22Rv1 (cell line): Measurements from ENCODE around the gene LIMCH1.

Experiments
- H3K27ac ChIP-seq: fragments of 450-650 bp; 2 replicates; pipeline ENCODE4 v1.5.1; 2017
- CTCF ChIP-seq: fragments of 450-650 bp; IDR thresholded peaks from 2 replicates; pipeline ENCODE4 v1.5.1; 2017; ENCODE audit warnings: mild to moderate bottlenecking
- ZFX ChIP-seq: fragments of 450-650 bp; IDR thresholded peaks from 2 replicates; pipeline ENCODE4 v1.6.1; 2017; ENCODE audit warnings: antibody characterized with exemption, borderline replicate concordance

The LIMCH1 gene

GRCh38 chr4:41506130-41506529 is 31.8 kb upstream of the LIMCH1 start:
- no peak for TF ChIP-seq ZFX
- no peak for TF ChIP-seq CTCF
- H3K27ac ChIP-seq: no peak overlapping the region

- no peak for TF ChIP-seq ZFX
- no peak for TF ChIP-seq CTCF
- H3K27ac ChIP-seq: no peak overlapping the region
These were observed 30.5 kb upstream of the LIMCH1 start for GRCh38 chr4:41507291-41507947.

- TF ChIP-seq CTCF (no peak), ZFX (no peak)
- no peak overlapping the region for H3K27ac ChIP-seq
These were observed 28.5 kb upstream of the LIMCH1 start for GRCh38 chr4:41509451-41509866.

GRCh38 chr4:41510179-41510578 is 27.8 kb upstream of the LIMCH1 start:
- TF ChIP-seq ZFX (no peak), CTCF (no peak)

GRCh38 chr4:41512136-41512535 is 25.8 kb upstream of the LIMCH1 start:
- no peak overlapping the region for H3K27ac ChIP-seq
- TF ChIP-seq CTCF: no peak
- no peak for TF ChIP-seq ZFX

More at GRCh38 chr4:41510179-41510578, 27.8 kb upstream of the LIMCH1 start:
- no peak overlapping the region for H3K27ac ChIP-seq

GRCh38 chr4:41512596-41512995 is 25.4 kb upstream of the LIMCH1 start:
- TF ChIP-seq ZFX (no peak), CTCF (no peak)

GRCh38 chr4:41514169-41514568 is 23.8 kb upstream of the LIMCH1 start:
- TF ChIP-seq ZFX (no peak), CTCF (no peak)
- H3K27ac ChIP-seq: no peak overlapping the region

More at GRCh38 chr4:41512596-41512995, 25.4 kb upstream of the LIMCH1 start:
- no peak overlapping the region for H3K27ac ChIP-seq
